HL-60 (cell line): ENCODE data around the gene TPST1.

Experiments
- DNase-seq, 2 experiments: peaks; one replicate each; pipeline ENCODE4 v3.0.0-alpha.2; 2010 to 2020; ENCODE audit warnings: low read depth in 1 of 2, low spot score in 1 of 2
- H3K27ac ChIP-seq: fragments of 250-450 bp; sonication (Bioruptor Pico); replicated peaks from 2 replicates; pipeline ENCODE4 v1.5.1; 2020; ENCODE audit warnings: mild to moderate bottlenecking, moderate library complexity
- H3K27me3 ChIP-seq: fragments of 250-450 bp; sonication (Bioruptor Pico); 2 replicates; pipeline ENCODE4 v1.5.1; 2021; ENCODE audit warnings: mild to moderate bottlenecking, moderate library complexity; ENCODE audit not compliant: insufficient read depth, poor library complexity, severe bottlenecking
- H3K4me3 ChIP-seq: replicated peaks from 2 replicates; pipeline ENCODE4 v1.5.1; 2011; ENCODE audit warnings: mild to moderate bottlenecking, control low read depth, low read length; ENCODE audit not compliant: insufficient read depth
- GABPA ChIP-seq: IDR thresholded peaks from 2 replicates; pipeline ENCODE4 v1.6.1; 2012; ENCODE audit warnings: low read depth
- POLR2AphosphoS5 ChIP-seq: IDR thresholded peaks from 2 replicates; pipeline ENCODE4 v1.6.1; 2012; ENCODE audit warnings: low read depth
- SPI1 ChIP-seq: IDR thresholded peaks from 2 replicates; pipeline ENCODE4 v1.6.1; 2012; ENCODE audit warnings: low read depth, mild to moderate bottlenecking, borderline replicate concordance
- TF ChIP-seq, protein P1 (sequence below): IDR thresholded peaks from 2 replicates; pipeline ENCODE4 v1.6.1; 2012; ENCODE audit warnings: low read depth; ENCODE audit not compliant: insufficient replicate concordance
- TF ChIP-seq, protein P2 (sequence below): IDR thresholded peaks from one replicate; pipeline ENCODE4 v1.5.1; 2011; ENCODE audit warnings: low read length, control low read depth, inconsistent platforms; ENCODE audit not compliant: insufficient read depth

Gene TPST1

GRCh38 chr7:66267249-66267648, 62.1 kb downstream of the TPST1 start:
- TF ChIP-seq SPI1 (no peak), POLR2AphosphoS5 (no peak), GABPA (no peak)
- TF ChIP-seq, protein P1, sequence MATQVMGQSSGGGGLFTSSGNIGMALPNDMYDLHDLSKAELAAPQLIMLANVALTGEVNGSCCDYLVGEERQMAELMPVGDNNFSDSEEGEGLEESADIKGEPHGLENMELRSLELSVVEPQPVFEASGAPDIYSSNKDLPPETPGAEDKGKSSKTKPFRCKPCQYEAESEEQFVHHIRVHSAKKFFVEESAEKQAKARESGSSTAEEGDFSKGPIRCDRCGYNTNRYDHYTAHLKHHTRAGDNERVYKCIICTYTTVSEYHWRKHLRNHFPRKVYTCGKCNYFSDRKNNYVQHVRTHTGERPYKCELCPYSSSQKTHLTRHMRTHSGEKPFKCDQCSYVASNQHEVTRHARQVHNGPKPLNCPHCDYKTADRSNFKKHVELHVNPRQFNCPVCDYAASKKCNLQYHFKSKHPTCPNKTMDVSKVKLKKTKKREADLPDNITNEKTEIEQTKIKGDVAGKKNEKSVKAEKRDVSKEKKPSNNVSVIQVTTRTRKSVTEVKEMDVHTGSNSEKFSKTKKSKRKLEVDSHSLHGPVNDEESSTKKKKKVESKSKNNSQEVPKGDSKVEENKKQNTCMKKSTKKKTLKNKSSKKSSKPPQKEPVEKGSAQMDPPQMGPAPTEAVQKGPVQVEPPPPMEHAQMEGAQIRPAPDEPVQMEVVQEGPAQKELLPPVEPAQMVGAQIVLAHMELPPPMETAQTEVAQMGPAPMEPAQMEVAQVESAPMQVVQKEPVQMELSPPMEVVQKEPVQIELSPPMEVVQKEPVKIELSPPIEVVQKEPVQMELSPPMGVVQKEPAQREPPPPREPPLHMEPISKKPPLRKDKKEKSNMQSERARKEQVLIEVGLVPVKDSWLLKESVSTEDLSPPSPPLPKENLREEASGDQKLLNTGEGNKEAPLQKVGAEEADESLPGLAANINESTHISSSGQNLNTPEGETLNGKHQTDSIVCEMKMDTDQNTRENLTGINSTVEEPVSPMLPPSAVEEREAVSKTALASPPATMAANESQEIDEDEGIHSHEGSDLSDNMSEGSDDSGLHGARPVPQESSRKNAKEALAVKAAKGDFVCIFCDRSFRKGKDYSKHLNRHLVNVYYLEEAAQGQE = no peak
- TF ChIP-seq, protein P2, sequence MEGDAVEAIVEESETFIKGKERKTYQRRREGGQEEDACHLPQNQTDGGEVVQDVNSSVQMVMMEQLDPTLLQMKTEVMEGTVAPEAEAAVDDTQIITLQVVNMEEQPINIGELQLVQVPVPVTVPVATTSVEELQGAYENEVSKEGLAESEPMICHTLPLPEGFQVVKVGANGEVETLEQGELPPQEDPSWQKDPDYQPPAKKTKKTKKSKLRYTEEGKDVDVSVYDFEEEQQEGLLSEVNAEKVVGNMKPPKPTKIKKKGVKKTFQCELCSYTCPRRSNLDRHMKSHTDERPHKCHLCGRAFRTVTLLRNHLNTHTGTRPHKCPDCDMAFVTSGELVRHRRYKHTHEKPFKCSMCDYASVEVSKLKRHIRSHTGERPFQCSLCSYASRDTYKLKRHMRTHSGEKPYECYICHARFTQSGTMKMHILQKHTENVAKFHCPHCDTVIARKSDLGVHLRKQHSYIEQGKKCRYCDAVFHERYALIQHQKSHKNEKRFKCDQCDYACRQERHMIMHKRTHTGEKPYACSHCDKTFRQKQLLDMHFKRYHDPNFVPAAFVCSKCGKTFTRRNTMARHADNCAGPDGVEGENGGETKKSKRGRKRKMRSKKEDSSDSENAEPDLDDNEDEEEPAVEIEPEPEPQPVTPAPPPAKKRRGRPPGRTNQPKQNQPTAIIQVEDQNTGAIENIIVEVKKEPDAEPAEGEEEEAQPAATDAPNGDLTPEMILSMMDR = no peak
- H3K27me3 ChIP-seq = no peaks in the 10 kb centered on the region
- no peak overlapping the region for H3K4me3 ChIP-seq
- H3K27ac ChIP-seq = no peak overlapping the region
- no peak for DNase-seq

DNA sequence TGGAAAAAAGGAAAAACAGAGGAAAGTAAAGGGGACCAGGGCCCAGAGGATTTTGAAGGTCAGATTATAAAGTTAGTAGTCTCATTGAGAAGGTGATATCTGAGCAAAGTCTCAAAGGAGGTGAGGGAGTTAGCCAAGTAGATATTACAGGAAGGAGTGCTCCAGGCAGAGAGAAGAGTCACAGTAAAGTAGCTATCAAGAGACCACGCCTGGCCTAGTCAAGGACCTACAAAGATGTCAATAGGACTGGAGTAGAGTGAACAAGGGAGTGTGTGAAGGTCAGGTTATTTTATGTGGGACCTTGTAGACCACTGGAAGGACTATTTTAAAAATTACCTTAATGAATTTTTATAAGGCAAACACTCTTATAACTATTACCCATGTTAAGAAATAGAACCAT, 64.8 kb downstream of the TPST1 start:
- DNase-seq = no peak
- no peak overlapping the region for H3K27ac ChIP-seq
- no peak overlapping the region for H3K4me3 ChIP-seq
- no peaks in the 10 kb centered on the region for H3K27me3 ChIP-seq
- no peak for TF ChIP-seq GABPA
- TF ChIP-seq, protein P2 = no peak
- TF ChIP-seq POLR2AphosphoS5 = no peak
- TF ChIP-seq, protein P1 = no peak
- TF ChIP-seq SPI1 = no peak

GRCh38 chr7:66272321-66272720, 67.2 kb downstream of the TPST1 start:
- Histone ChIP-seq H3K27me3 (no peaks in the 10 kb centered on the region), H3K27ac (no peak overlapping the region), H3K4me3 (no peak overlapping the region)
- TF ChIP-seq, protein P2 = no peak
- TF ChIP-seq SPI1 = no peak
- TF ChIP-seq, protein P1 = no peak
- TF ChIP-seq GABPA = no peak
- TF ChIP-seq POLR2AphosphoS5 = no peak
- no peak for DNase-seq
